IMR-90 (cell line): ENCODE results near the gene FRYL.

Source experiments
- POLR2A ChIP-seq: IDR thresholded peaks from 2 replicates; pipeline ENCODE4 v1.6.1; 2012; ENCODE audit warnings: mild to moderate bottlenecking, low read depth, low read length
- RAD21 ChIP-seq: IDR thresholded peaks from 2 replicates; pipeline ENCODE4 v1.6.1; 2012; ENCODE audit warnings: low read length, improper control_type of control experiment
- TF ChIP-seq, protein P1 (sequence below): fragments of 150-350 bp; IDR thresholded peaks from 2 replicates; pipeline ENCODE4 v1.6.1; 2016; ENCODE audit warnings: low read depth, mild to moderate bottlenecking, low read length, moderate library complexity, borderline replicate concordance
- TF ChIP-seq, protein P2 (sequence below): conservative IDR thresholded peaks from 2 replicates; pipeline ENCODE4 v1.5.1; 2012; ENCODE audit warnings: mild to moderate bottlenecking, low read depth, low read length, improper control_type of control experiment

DNA sequence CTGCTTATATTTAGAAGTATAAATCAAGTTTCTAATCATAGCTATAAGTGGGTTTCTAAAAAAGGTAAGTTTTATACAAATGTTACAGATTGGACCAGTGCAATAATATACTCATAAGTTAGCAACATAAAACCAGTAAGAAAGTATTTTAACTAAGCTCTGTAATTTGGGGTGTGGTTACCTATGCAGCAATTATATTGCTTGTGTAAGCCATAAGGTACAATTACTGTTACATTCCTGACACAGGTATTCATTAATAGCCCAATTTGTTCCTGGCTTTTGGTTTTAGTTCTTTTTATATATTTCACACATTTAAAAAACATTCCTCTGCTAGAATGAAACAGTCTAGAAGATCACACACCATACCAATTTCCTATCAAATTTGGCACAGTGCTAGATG, 115.1 kb downstream of the FRYL start:
- TF ChIP-seq, protein P1, sequence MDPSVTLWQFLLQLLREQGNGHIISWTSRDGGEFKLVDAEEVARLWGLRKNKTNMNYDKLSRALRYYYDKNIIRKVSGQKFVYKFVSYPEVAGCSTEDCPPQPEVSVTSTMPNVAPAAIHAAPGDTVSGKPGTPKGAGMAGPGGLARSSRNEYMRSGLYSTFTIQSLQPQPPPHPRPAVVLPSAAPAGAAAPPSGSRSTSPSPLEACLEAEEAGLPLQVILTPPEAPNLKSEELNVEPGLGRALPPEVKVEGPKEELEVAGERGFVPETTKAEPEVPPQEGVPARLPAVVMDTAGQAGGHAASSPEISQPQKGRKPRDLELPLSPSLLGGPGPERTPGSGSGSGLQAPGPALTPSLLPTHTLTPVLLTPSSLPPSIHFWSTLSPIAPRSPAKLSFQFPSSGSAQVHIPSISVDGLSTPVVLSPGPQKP, result no peak
- TF ChIP-seq POLR2A, result no peak
- TF ChIP-seq, protein P2, sequence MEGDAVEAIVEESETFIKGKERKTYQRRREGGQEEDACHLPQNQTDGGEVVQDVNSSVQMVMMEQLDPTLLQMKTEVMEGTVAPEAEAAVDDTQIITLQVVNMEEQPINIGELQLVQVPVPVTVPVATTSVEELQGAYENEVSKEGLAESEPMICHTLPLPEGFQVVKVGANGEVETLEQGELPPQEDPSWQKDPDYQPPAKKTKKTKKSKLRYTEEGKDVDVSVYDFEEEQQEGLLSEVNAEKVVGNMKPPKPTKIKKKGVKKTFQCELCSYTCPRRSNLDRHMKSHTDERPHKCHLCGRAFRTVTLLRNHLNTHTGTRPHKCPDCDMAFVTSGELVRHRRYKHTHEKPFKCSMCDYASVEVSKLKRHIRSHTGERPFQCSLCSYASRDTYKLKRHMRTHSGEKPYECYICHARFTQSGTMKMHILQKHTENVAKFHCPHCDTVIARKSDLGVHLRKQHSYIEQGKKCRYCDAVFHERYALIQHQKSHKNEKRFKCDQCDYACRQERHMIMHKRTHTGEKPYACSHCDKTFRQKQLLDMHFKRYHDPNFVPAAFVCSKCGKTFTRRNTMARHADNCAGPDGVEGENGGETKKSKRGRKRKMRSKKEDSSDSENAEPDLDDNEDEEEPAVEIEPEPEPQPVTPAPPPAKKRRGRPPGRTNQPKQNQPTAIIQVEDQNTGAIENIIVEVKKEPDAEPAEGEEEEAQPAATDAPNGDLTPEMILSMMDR, result no peak
- no peak for TF ChIP-seq RAD21
